H1 (cell line): Measurements from ENCODE around the gene ASIC2. TPM values are rescaled to one million over a fixed set of nuclear protein-coding genes. Genes with fewer than 3 reads are reported as not detected.

ENCODE experiments used
- BCL11A ChIP-seq, 2 experiments: IDR thresholded peaks; one replicate each; pipeline ENCODE4 v1.6.1; 2011; ENCODE audit warnings: low read depth in 2 of 2, low read length in 2 of 2, mild to moderate bottlenecking in 2 of 2
- BRCA1 ChIP-seq: IDR thresholded peaks from 2 replicates; pipeline ENCODE4 v1.6.1; 2012; ENCODE audit warnings: low read depth, low read length, improper control_type of control experiment
- CTBP2 ChIP-seq: IDR thresholded peaks from 2 replicates; pipeline ENCODE4 v1.7.0; 2011; ENCODE audit warnings: borderline replicate concordance, mild to moderate bottlenecking, moderate library complexity, mixed read lengths, low read length; ENCODE audit not compliant: insufficient read depth, insufficient read length
- EZH2 ChIP-seq: fragments of 200-600 bp; sonication (generic); IDR thresholded peaks from 2 replicates; pipeline ENCODE4 v1.7.1; 2012; ENCODE audit warnings: low read depth, mild to moderate bottlenecking, moderate library complexity, low read length, inconsistent platforms; ENCODE audit not compliant: severe bottlenecking
- POU5F1 ChIP-seq: IDR thresholded peaks from 2 replicates; pipeline ENCODE4 v1.6.1; 2011; ENCODE audit warnings: low read depth, mild to moderate bottlenecking, low read length, moderate library complexity
- RXRA ChIP-seq: IDR thresholded peaks from 2 replicates; pipeline ENCODE4 v1.6.1; 2011; ENCODE audit warnings: low read depth, mild to moderate bottlenecking, low read length, moderate library complexity; ENCODE audit not compliant: insufficient read depth
- SIN3A ChIP-seq, 2 experiments: IDR thresholded peaks in 1 of 2; conservative IDR thresholded peaks in 1 of 2; 2 replicates each; pipeline ENCODE4 v1.6.1; 2011 to 2012; ENCODE audit warnings: low read length in 2 of 2, improper control_type of control experiment in 1 of 2, low read depth in 1 of 2, mild to moderate bottlenecking in 1 of 2
- SP4 ChIP-seq: IDR thresholded peaks from 2 replicates; pipeline ENCODE4 v1.6.1; 2012; ENCODE audit warnings: low read length, inconsistent platforms
- TAF1 ChIP-seq: IDR thresholded peaks from 2 replicates; pipeline ENCODE4 v1.6.1; 2011; ENCODE audit warnings: mild to moderate bottlenecking, low read depth, low read length
- TAF7 ChIP-seq: optimal IDR thresholded peaks from 2 replicates; pipeline ENCODE3; 2011; ENCODE audit warnings: low read depth, mild to moderate bottlenecking, inconsistent platforms, low read length, moderate library complexity, borderline replicate concordance
- polyA plus RNA-seq, 7 experiments: library from polyadenylated mRNA; depleted of rRNA in 3 of 7; stranded (reverse) in 5 of 7; unstranded in 2 of 7; fragments of >200 nt in 5 of 7; fragments of 200-250 nt in 2 of 7; gene quantifications; 1 replicate in 5 of 7; 2 replicates in 1 of 7; 4 replicates in 1 of 7; pipeline versions ENCODE4 v1.2.1 to v1.2.3, GENCODE V29; 2011 to 2013; ENCODE audit warnings: missing spikeins in 2 of 7, mixed read lengths in 2 of 7
- total RNA-seq: library from RNA; stranded (reverse); fragmentation: NEBNext Ultra II Directional; extraction: Animal tissue kit (Norgen Biotek cat#: 25700); gene quantifications from 2 replicates; pipeline ENCODE4 v1.2.1, GENCODE V29; 2021
- TF ChIP-seq, protein P1 (sequence below): fragments of 300-600 bp; sonication (generic); IDR thresholded peaks from 2 replicates; pipeline ENCODE4 v1.7.1; 2012; ENCODE audit warnings: low read length, moderate library complexity, mild to moderate bottlenecking, inconsistent platforms; ENCODE audit not compliant: insufficient replicate concordance
- TF ChIP-seq, protein P2 (sequence below): IDR thresholded peaks from 2 replicates; pipeline ENCODE4 v1.6.1; 2012; ENCODE audit warnings: inconsistent platforms

The ASIC2 gene
- total and polyA plus RNA-seq, 2 of the 8 experiments (the other 6 are each of a cell fraction or from before 2014, with no cell fraction given), result 0.86 to 1.2 TPM

DNA sequence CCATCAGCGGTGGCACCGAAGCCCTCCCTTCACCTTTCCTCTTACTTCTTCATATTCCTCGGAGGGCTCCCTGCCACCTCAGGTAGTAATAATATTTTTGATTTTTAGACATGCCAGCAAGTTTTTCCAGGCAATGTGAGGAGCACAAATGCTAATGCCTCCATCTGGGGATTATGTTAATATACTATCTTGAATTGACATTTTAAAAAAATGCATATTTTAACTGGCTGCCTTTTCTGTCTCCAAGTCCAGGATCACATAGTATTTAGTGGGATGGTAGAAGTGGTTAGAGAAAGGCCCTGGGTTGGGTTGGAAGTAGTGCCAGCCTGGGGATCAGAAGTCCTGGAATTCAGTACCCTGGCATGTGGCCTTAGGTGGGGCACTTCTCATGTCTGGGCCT lies 154.5 kb downstream of the ASIC2 start (continued):
- TF ChIP-seq, protein P1, sequence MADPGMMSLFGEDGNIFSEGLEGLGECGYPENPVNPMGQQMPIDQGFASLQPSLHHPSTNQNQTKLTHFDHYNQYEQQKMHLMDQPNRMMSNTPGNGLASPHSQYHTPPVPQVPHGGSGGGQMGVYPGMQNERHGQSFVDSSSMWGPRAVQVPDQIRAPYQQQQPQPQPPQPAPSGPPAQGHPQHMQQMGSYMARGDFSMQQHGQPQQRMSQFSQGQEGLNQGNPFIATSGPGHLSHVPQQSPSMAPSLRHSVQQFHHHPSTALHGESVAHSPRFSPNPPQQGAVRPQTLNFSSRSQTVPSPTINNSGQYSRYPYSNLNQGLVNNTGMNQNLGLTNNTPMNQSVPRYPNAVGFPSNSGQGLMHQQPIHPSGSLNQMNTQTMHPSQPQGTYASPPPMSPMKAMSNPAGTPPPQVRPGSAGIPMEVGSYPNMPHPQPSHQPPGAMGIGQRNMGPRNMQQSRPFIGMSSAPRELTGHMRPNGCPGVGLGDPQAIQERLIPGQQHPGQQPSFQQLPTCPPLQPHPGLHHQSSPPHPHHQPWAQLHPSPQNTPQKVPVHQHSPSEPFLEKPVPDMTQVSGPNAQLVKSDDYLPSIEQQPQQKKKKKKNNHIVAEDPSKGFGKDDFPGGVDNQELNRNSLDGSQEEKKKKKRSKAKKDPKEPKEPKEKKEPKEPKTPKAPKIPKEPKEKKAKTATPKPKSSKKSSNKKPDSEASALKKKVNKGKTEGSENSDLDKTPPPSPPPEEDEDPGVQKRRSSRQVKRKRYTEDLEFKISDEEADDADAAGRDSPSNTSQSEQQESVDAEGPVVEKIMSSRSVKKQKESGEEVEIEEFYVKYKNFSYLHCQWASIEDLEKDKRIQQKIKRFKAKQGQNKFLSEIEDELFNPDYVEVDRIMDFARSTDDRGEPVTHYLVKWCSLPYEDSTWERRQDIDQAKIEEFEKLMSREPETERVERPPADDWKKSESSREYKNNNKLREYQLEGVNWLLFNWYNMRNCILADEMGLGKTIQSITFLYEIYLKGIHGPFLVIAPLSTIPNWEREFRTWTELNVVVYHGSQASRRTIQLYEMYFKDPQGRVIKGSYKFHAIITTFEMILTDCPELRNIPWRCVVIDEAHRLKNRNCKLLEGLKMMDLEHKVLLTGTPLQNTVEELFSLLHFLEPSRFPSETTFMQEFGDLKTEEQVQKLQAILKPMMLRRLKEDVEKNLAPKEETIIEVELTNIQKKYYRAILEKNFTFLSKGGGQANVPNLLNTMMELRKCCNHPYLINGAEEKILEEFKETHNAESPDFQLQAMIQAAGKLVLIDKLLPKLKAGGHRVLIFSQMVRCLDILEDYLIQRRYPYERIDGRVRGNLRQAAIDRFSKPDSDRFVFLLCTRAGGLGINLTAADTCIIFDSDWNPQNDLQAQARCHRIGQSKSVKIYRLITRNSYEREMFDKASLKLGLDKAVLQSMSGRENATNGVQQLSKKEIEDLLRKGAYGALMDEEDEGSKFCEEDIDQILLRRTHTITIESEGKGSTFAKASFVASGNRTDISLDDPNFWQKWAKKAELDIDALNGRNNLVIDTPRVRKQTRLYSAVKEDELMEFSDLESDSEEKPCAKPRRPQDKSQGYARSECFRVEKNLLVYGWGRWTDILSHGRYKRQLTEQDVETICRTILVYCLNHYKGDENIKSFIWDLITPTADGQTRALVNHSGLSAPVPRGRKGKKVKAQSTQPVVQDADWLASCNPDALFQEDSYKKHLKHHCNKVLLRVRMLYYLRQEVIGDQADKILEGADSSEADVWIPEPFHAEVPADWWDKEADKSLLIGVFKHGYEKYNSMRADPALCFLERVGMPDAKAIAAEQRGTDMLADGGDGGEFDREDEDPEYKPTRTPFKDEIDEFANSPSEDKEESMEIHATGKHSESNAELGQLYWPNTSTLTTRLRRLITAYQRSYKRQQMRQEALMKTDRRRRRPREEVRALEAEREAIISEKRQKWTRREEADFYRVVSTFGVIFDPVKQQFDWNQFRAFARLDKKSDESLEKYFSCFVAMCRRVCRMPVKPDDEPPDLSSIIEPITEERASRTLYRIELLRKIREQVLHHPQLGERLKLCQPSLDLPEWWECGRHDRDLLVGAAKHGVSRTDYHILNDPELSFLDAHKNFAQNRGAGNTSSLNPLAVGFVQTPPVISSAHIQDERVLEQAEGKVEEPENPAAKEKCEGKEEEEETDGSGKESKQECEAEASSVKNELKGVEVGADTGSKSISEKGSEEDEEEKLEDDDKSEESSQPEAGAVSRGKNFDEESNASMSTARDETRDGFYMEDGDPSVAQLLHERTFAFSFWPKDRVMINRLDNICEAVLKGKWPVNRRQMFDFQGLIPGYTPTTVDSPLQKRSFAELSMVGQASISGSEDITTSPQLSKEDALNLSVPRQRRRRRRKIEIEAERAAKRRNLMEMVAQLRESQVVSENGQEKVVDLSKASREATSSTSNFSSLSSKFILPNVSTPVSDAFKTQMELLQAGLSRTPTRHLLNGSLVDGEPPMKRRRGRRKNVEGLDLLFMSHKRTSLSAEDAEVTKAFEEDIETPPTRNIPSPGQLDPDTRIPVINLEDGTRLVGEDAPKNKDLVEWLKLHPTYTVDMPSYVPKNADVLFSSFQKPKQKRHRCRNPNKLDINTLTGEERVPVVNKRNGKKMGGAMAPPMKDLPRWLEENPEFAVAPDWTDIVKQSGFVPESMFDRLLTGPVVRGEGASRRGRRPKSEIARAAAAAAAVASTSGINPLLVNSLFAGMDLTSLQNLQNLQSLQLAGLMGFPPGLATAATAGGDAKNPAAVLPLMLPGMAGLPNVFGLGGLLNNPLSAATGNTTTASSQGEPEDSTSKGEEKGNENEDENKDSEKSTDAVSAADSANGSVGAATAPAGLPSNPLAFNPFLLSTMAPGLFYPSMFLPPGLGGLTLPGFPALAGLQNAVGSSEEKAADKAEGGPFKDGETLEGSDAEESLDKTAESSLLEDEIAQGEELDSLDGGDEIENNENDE, result no peak
- TF ChIP-seq SP4 (no peak), BCL11A (IDR thresholded peaks at IDR 0.05; ENCODE audit: low read depth in 2 of 2, low read length in 2 of 2) (no peak), POU5F1 (no peak), EZH2 (no peak), TAF7 (no peak), RXRA (no peak), TAF1 (no peak), SIN3A (conservative IDR thresholded peaks at IDR 0.05 in 1 of 2, IDR thresholded peaks at IDR 0.05 in 1 of 2; ENCODE audit: low read depth in 1 of 2, low read length in 2 of 2) (no peak), BRCA1 (no peak), CTBP2 (no peak)
- TF ChIP-seq, protein P2, sequence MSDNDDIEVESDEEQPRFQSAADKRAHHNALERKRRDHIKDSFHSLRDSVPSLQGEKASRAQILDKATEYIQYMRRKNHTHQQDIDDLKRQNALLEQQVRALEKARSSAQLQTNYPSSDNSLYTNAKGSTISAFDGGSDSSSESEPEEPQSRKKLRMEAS, result no peak
- TF ChIP-seq, all 59 proteins: peak for 0
